SK-N-SH treated with all-trans-retinoic acid at 6 μM for 48 hours (cell line): ENCODE results near the gene ENO2.

Experiments used
- ATAC-seq: fragments of 200-7000 bp; cut with Tn5 transposase; 3 replicates; pipeline ENCODE4 v1.9.1; 2020; ENCODE audit warnings: mild to moderate bottlenecking, moderate library complexity
- ARNTL ChIP-seq: fragments of 450-650 bp; formaldehyde crosslinking; IDR thresholded peaks from 2 replicates; pipeline ENCODE4 v1.5.0; 2020; ENCODE audit warnings: low read depth, mild to moderate bottlenecking, moderate library complexity, borderline replicate concordance
- BACH2 ChIP-seq: fragments of 250-450 bp; sonication (Bioruptor Pico); IDR thresholded peaks from 2 replicates; pipeline ENCODE4 v1.9.0; 2021; ENCODE audit warnings: mild to moderate bottlenecking, borderline replicate concordance
- CREB5 ChIP-seq: fragments of 250-450 bp; sonication (Bioruptor Pico); IDR thresholded peaks from 2 replicates; pipeline ENCODE4 v1.5.1; 2020; ENCODE audit warnings: low read depth, mild to moderate bottlenecking, moderate library complexity
- CSDC2 ChIP-seq: fragments of 250-450 bp; sonication (Bioruptor Pico); IDR thresholded peaks from 2 replicates; pipeline ENCODE4 v1.5.0; 2020; ENCODE audit warnings: mild to moderate bottlenecking, moderate library complexity
- ESRRG ChIP-seq: fragments of 250-450 bp; sonication (Bioruptor Pico); IDR thresholded peaks from 2 replicates; pipeline ENCODE4 v1.6.1; 2021; ENCODE audit warnings: mild to moderate bottlenecking
- GLIS3 ChIP-seq: fragments of 250-450 bp; sonication (Bioruptor Pico); IDR thresholded peaks from 2 replicates; pipeline ENCODE4 v1.5.0; 2020; ENCODE audit warnings: mild to moderate bottlenecking, moderate library complexity
- ISL1 ChIP-seq: fragments of 250-450 bp; sonication (Bioruptor Pico); IDR thresholded peaks from 2 replicates; pipeline ENCODE4 v2.1.2; 2022; ENCODE audit warnings: mild to moderate bottlenecking, moderate library complexity
- OSR1 ChIP-seq: fragments of 250-450 bp; sonication (Bioruptor Pico); IDR thresholded peaks from 2 replicates; pipeline ENCODE4 v1.8.0; 2022; ENCODE audit warnings: moderate library complexity, mild to moderate bottlenecking, inconsistent platforms
- PATZ1 ChIP-seq: fragments of 250-450 bp; sonication (Bioruptor Pico); IDR thresholded peaks from 2 replicates; pipeline ENCODE4 v1.8.0; 2020; ENCODE audit warnings: mild to moderate bottlenecking, moderate library complexity, borderline replicate concordance
- PPARA ChIP-seq: fragments of 250-450 bp; sonication (Bioruptor Pico); IDR thresholded peaks from 2 replicates; pipeline ENCODE4 v1.5.0; 2020; ENCODE audit warnings: mild to moderate bottlenecking, borderline replicate concordance
- RARB ChIP-seq: fragments of 250-450 bp; sonication (Bioruptor Pico); IDR thresholded peaks from 2 replicates; pipeline ENCODE4 v1.8.0; 2021; ENCODE audit warnings: mild to moderate bottlenecking, moderate library complexity
- SNAI2 ChIP-seq: fragments of 250-450 bp; sonication (Bioruptor Pico); IDR thresholded peaks from 2 replicates; pipeline ENCODE4 v1.5.0; 2020; ENCODE audit warnings: mild to moderate bottlenecking, moderate library complexity
- TCF4 ChIP-seq: fragments of 250-450 bp; sonication (Bioruptor Pico); IDR thresholded peaks from 2 replicates; pipeline ENCODE4 v1.8.0; 2021; ENCODE audit warnings: mild to moderate bottlenecking, moderate library complexity, borderline replicate concordance
- TOX ChIP-seq: fragments of 250-450 bp; sonication (Bioruptor Pico); IDR thresholded peaks from 2 replicates; pipeline ENCODE4 v1.8.0; 2021; ENCODE audit warnings: mild to moderate bottlenecking, moderate library complexity, borderline replicate concordance
- ZC3H10 ChIP-seq: fragments of 250-450 bp; sonication (Bioruptor Pico); IDR thresholded peaks from 2 replicates; pipeline ENCODE4 v1.5.1; 2021; ENCODE audit warnings: mild to moderate bottlenecking, moderate library complexity
- ZFP3 ChIP-seq: fragments of 250-450 bp; sonication (Bioruptor Pico); IDR thresholded peaks from 2 replicates; pipeline ENCODE4 v1.5.0; 2020; ENCODE audit warnings: mild to moderate bottlenecking, moderate library complexity
- ZFP30 ChIP-seq: fragments of 450-650 bp; formaldehyde crosslinking; IDR thresholded peaks from 2 replicates; pipeline ENCODE4 v1.5.0; 2022; ENCODE audit warnings: mild to moderate bottlenecking, moderate library complexity
- ZNF565 ChIP-seq: fragments of 450-650 bp; formaldehyde crosslinking; conservative IDR thresholded peaks from 2 replicates; pipeline ENCODE4 v1.5.0; 2020; ENCODE audit warnings: low read depth, mild to moderate bottlenecking, moderate library complexity
- ZNF70 ChIP-seq: fragments of 450-650 bp; formaldehyde crosslinking; IDR thresholded peaks from 2 replicates; pipeline ENCODE4 v1.5.0; 2020; ENCODE audit warnings: mild to moderate bottlenecking, moderate library complexity
- ZNF8 ChIP-seq: fragments of 450-650 bp; formaldehyde crosslinking; IDR thresholded peaks from 2 replicates; pipeline ENCODE4 v1.5.0; 2020; ENCODE audit warnings: mild to moderate bottlenecking, moderate library complexity
- TF ChIP-seq, protein P1 (sequence below): fragments of 250-450 bp; sonication (Bioruptor Pico); IDR thresholded peaks from 2 replicates; pipeline ENCODE4 v1.8.0; 2021; ENCODE audit warnings: low read depth, mild to moderate bottlenecking, moderate library complexity, borderline replicate concordance
- TF ChIP-seq, protein P2 (sequence below): fragments of 250-450 bp; sonication (Bioruptor Pico); IDR thresholded peaks from 2 replicates; pipeline ENCODE4 v1.5.0; 2020; ENCODE audit warnings: mild to moderate bottlenecking, moderate library complexity
- TF ChIP-seq, protein P3 (sequence below): fragments of 250-450 bp; sonication (Bioruptor Pico); IDR thresholded peaks from 2 replicates; pipeline ENCODE4 v1.5.1; 2021; ENCODE audit warnings: mild to moderate bottlenecking, moderate library complexity

Gene ENO2

GRCh38 chr12:6966351-6966750 lies 52.0 kb downstream of the ENO2 start (continued):
- TF ChIP-seq GLIS3 (CRISPR knock-in tag) (no peak), ISL1 (CRISPR knock-in tag) (no peak), PPARA (CRISPR knock-in tag) (no peak), ZNF70 (no peak)
- TF ChIP-seq, protein P1, sequence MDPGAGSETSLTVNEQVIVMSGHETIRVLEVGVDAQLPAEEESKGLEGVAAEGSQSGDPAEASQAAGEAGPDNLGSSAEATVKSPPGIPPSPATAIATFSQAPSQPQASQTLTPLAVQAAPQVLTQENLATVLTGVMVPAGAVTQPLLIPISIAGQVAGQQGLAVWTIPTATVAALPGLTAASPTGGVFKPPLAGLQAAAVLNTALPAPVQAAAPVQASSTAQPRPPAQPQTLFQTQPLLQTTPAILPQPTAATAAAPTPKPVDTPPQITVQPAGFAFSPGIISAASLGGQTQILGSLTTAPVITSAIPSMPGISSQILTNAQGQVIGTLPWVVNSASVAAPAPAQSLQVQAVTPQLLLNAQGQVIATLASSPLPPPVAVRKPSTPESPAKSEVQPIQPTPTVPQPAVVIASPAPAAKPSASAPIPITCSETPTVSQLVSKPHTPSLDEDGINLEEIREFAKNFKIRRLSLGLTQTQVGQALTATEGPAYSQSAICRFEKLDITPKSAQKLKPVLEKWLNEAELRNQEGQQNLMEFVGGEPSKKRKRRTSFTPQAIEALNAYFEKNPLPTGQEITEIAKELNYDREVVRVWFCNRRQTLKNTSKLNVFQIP (CRISPR knock-in tag): no peak
- TF ChIP-seq, protein P2, sequence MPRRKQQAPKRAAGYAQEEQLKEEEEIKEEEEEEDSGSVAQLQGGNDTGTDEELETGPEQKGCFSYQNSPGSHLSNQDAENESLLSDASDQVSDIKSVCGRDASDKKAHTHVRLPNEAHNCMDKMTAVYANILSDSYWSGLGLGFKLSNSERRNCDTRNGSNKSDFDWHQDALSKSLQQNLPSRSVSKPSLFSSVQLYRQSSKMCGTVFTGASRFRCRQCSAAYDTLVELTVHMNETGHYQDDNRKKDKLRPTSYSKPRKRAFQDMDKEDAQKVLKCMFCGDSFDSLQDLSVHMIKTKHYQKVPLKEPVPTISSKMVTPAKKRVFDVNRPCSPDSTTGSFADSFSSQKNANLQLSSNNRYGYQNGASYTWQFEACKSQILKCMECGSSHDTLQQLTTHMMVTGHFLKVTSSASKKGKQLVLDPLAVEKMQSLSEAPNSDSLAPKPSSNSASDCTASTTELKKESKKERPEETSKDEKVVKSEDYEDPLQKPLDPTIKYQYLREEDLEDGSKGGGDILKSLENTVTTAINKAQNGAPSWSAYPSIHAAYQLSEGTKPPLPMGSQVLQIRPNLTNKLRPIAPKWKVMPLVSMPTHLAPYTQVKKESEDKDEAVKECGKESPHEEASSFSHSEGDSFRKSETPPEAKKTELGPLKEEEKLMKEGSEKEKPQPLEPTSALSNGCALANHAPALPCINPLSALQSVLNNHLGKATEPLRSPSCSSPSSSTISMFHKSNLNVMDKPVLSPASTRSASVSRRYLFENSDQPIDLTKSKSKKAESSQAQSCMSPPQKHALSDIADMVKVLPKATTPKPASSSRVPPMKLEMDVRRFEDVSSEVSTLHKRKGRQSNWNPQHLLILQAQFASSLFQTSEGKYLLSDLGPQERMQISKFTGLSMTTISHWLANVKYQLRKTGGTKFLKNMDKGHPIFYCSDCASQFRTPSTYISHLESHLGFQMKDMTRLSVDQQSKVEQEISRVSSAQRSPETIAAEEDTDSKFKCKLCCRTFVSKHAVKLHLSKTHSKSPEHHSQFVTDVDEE (CRISPR knock-in tag): no peak

GRCh38 chr12:6967651-6968100 lies 53.3 kb downstream of the ENO2 start:
- no peak for ATAC-seq
- TF ChIP-seq ZFP3 (CRISPR knock-in tag) (no peak), BACH2 (CRISPR knock-in tag) (no peak), ARNTL (no peak), ESRRG (CRISPR knock-in tag) (no peak), ZFP30 (CRISPR knock-in tag) (no peak), ZNF565 (CRISPR knock-in tag) (no peak)
- TF ChIP-seq, all 23 proteins: peak for 0

DNA sequence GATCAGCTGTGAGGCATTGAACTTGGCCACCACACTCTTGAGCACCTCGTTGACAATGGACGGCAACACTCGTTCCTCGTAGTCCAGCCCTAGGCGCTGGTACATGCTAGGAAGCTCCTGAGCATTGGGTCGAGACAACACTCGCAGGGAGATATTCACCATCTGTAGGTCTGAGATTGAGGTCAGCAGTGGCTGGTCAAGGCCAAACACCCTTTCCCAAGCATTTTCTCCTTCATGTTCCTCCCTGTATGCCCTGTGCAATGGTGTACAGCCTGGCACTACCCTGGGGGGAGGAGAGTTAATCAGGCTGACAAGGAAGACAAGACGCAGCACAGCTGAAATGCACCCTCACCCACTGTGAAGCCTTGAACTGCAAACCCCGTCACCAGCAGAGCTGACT lies 54.0 kb downstream of the ENO2 start:
- TF ChIP-seq OSR1 (no peak), CREB5 (CRISPR knock-in tag) (no peak), PATZ1 (CRISPR knock-in tag) (no peak), CSDC2 (CRISPR knock-in tag) (no peak), TCF4 (CRISPR knock-in tag) (no peak), ESRRG (CRISPR knock-in tag) (no peak), ZC3H10 (no peak), PPARA (CRISPR knock-in tag) (no peak), ZFP3 (CRISPR knock-in tag) (no peak), ZNF8 (CRISPR knock-in tag) (no peak), SNAI2 (CRISPR knock-in tag) (no peak), TOX (CRISPR knock-in tag) (no peak), ZFP30 (CRISPR knock-in tag) (no peak), RARB (no peak), ZNF565 (CRISPR knock-in tag) (no peak), ISL1 (CRISPR knock-in tag) (no peak), ARNTL (no peak)
- TF ChIP-seq, protein P1 (CRISPR knock-in tag): no peak
- TF ChIP-seq, protein P3, sequence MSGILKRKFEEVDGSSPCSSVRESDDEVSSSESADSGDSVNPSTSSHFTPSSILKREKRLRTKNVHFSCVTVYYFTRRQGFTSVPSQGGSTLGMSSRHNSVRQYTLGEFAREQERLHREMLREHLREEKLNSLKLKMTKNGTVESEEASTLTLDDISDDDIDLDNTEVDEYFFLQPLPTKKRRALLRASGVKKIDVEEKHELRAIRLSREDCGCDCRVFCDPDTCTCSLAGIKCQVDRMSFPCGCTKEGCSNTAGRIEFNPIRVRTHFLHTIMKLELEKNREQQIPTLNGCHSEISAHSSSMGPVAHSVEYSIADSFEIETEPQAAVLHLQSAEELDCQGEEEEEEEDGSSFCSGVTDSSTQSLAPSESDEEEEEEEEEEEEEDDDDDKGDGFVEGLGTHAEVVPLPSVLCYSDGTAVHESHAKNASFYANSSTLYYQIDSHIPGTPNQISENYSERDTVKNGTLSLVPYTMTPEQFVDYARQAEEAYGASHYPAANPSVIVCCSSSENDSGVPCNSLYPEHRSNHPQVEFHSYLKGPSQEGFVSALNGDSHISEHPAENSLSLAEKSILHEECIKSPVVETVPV: no peak
- TF ChIP-seq, protein P2 (CRISPR knock-in tag): no peak
- ATAC-seq: no peak
